PC-9 (cell line): ENCODE measurements around the gene DIP2C. TPM values are rescaled to one million over a fixed set of nuclear protein-coding genes. Genes with fewer than 3 reads are reported as not detected.

Experiments
- BruUV-seq: library from RNA; stranded (reverse); fragments of 400-500 nt; replicated peaks from 2 replicates; lab custom pipeline; 2021; lab: Mats Ljungman, UMichigan
- CTCF ChIA-PET: fragments of 300-600 bp; sonication (Branson Sonifier 250); formaldehyde crosslinking; loops from one replicate; lab custom pipeline; 2022; ENCODE audit warnings: antibody characterized with exemption; lab: Charles Lee
- POLR2A ChIA-PET: fragments of 300-600 bp; sonication (Branson Sonifier 250); formaldehyde crosslinking; loops from one replicate; lab custom pipeline; 2022; ENCODE audit warnings: antibody characterized with exemption; ENCODE audit not compliant: unreplicated experiment; lab: Charles Lee
- DNase-seq, 2 experiments: peaks; one replicate each; pipeline versions ENCODE4 v3.0.0 to v3.0.0-alpha.2; 2015 to 2022; ENCODE audit warnings: mixed read lengths in 1 of 2
- H2AFZ ChIP-seq: fragments of 200-600 bp; sonication (generic); 2 replicates; pipeline ENCODE4 v1.8.1; 2017; ENCODE audit warnings: antibody characterized with exemption
- H3F3A ChIP-seq: fragments of 200-600 bp; sonication (generic); 2 replicates; pipeline ENCODE4 v1.8.1; 2017; ENCODE audit warnings: antibody characterized with exemption, mild to moderate bottlenecking, low read depth; ENCODE audit not compliant: insufficient read depth
- H3K27ac ChIP-seq: fragments of 200-600 bp; sonication (generic); 2 replicates; pipeline ENCODE4 v1.6.1; 2016; ENCODE audit warnings: mixed run types
- H3K27me3 ChIP-seq: fragments of 200-600 bp; sonication (generic); 2 replicates; pipeline ENCODE4 v1.6.1; 2016; ENCODE audit warnings: low read depth, mixed run types; ENCODE audit not compliant: insufficient read depth
- H3K36me3 ChIP-seq: fragments of 200-600 bp; sonication (generic); 2 replicates; pipeline ENCODE4 v1.6.1; 2016; ENCODE audit warnings: low read depth, mixed run types
- H3K4me1 ChIP-seq: fragments of 200-600 bp; sonication (generic); replicated peaks from 2 replicates; pipeline ENCODE4 v1.6.1; 2016; ENCODE audit warnings: mixed run types; ENCODE audit not compliant: insufficient read depth
- H3K4me2 ChIP-seq: fragments of 200-600 bp; sonication (generic); 2 replicates; pipeline ENCODE4 v1.6.1; 2017; ENCODE audit warnings: mixed run types
- H3K4me3 ChIP-seq: fragments of 200-600 bp; sonication (generic); 2 replicates; pipeline ENCODE4 v1.6.1; 2016; ENCODE audit warnings: mixed run types
- H3K79me2 ChIP-seq: fragments of 200-600 bp; sonication (generic); 2 replicates; pipeline ENCODE4 v1.6.1; 2017; ENCODE audit warnings: low read depth, mixed run types
- H3K9me2 ChIP-seq: fragments of 200-600 bp; sonication (generic); 2 replicates; pipeline ENCODE4 v1.8.1; 2017; ENCODE audit warnings: mild to moderate bottlenecking; ENCODE audit not compliant: insufficient read depth
- H3K9me3 ChIP-seq: fragments of 200-600 bp; sonication (generic); 2 replicates; pipeline ENCODE4 v1.8.1; 2016; ENCODE audit warnings: low read depth; ENCODE audit not compliant: insufficient read depth
- H4K20me1 ChIP-seq: fragments of 200-600 bp; sonication (generic); 2 replicates; pipeline ENCODE4 v1.8.1; 2017; ENCODE audit not compliant: insufficient read depth
- EZH2 ChIP-seq: fragments of 200-600 bp; sonication (generic); IDR thresholded peaks from 2 replicates; pipeline ENCODE4 v1.8.0; 2017; ENCODE audit warnings: antibody characterized with exemption, low read depth
- intact Hi-C: fragments of 100-400 bp; cut with micrococcal nuclease; formaldehyde crosslinking; loops from one replicate; pipeline ENCODE4 v1.10.0; 2022; ENCODE audit not compliant: unreplicated experiment
- total RNA-seq: library from RNA; stranded (reverse); gene quantifications from 2 replicates; pipeline ENCODE4 v1.2.3, GENCODE V29; 2021
- TF ChIP-seq, protein P1 (sequence below): fragments of 200-600 bp; sonication (generic); conservative IDR thresholded peaks from 2 replicates; pipeline ENCODE4 v1.6.1; 2017; ENCODE audit warnings: mixed run types, antibody characterized with exemption, mild to moderate bottlenecking, moderate library complexity

Gene DIP2C
- total RNA-seq, 1 experiment from 2014 or later = 0.83 TPM

DNA sequence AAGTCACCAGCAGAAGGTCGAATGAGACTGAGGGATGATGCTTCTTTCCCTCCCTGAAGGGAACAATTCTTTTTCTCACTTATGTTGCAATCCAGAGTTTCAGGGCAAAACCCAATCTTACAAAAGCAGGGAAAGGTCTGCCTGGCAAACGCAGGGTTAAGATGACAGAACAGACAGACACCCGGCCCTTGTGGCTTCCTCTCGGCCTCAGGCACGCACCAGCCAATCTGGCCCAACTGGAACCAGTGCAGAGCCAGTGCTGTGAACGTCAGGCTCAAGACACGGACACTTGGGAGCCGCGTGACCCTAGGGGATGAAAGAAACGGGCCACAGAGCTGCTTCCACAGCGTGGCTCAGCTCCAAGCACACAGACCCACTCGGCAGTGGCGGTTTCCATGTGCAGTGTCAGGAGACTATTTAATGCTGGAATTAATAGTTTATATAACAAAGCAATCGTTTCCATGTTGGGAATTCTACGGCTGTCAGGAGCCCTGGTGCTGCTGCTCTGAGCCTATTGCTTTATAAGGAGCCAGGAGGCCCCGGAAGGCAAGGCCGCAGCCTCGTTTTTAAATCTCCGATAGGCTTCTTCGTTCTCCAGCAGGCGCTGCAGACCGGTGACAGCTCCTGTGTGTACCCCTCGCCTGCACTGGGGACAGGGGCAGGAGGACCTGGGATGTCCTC lies 198.4 kb downstream of the DIP2C start:
- Histone ChIP-seq H3K36me3 (no peaks in the 10 kb centered on the region), H4K20me1 (no peaks in the 10 kb centered on the region), H3K4me2 (no peak overlapping the region), H3K79me2 (no peaks in the 10 kb centered on the region), H3K4me3 (no peak overlapping the region), H3K4me1 (no peaks in the 10 kb centered on the region), H3K9me2 (no peaks in the 10 kb centered on the region), H3K27ac (no peak overlapping the region), H3K27me3 (peaks cover 82% of the 10 kb centered on the region), H2AFZ (no peak overlapping the region), H3F3A (no peaks in the 10 kb centered on the region), H3K9me3 (no peaks in the 10 kb centered on the region)
- no TSS peak for BruUV-seq
- POLR2A ChIA-PET = no interaction called here
- DNase-seq = no peak
- CTCF ChIA-PET = no interaction called here
- intact Hi-C loops = no loop called here
- TF ChIP-seq, protein P1, sequence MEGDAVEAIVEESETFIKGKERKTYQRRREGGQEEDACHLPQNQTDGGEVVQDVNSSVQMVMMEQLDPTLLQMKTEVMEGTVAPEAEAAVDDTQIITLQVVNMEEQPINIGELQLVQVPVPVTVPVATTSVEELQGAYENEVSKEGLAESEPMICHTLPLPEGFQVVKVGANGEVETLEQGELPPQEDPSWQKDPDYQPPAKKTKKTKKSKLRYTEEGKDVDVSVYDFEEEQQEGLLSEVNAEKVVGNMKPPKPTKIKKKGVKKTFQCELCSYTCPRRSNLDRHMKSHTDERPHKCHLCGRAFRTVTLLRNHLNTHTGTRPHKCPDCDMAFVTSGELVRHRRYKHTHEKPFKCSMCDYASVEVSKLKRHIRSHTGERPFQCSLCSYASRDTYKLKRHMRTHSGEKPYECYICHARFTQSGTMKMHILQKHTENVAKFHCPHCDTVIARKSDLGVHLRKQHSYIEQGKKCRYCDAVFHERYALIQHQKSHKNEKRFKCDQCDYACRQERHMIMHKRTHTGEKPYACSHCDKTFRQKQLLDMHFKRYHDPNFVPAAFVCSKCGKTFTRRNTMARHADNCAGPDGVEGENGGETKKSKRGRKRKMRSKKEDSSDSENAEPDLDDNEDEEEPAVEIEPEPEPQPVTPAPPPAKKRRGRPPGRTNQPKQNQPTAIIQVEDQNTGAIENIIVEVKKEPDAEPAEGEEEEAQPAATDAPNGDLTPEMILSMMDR = no peak
- TF ChIP-seq EZH2 = no peak

DNA sequence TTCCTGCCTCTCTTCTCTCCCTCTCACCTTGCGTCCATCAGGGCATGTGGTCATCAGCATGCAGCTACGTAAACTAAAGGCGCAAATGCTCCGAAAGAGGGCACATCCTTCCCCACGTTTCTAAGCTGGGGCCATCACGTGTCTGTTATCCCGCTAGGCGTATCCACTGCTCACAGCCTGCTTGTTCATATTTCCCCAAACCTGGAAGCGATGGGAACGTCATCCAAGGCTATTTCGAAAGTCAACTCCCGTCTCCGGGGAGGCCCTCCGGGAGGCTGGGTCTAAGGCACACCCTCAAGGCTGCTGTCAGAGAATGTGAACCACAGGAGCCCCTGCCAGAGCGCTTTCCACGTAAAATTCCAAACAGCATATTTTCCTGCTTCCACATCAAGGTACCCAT lies 199.2 kb downstream of the DIP2C start:
- no peak for DNase-seq
- Histone ChIP-seq H3K9me2 (no peaks in the 10 kb centered on the region), H2AFZ (no peak overlapping the region), H3K79me2 (no peaks in the 10 kb centered on the region), H4K20me1 (no peaks in the 10 kb centered on the region), H3K27ac (no peak overlapping the region), H3K27me3 (peaks cover 86% of the 10 kb centered on the region), H3K4me3 (no peak overlapping the region), H3F3A (no peaks in the 10 kb centered on the region), H3K36me3 (no peaks in the 10 kb centered on the region), H3K4me2 (no peak overlapping the region), H3K4me1 (no peaks in the 10 kb centered on the region), H3K9me3 (no peaks in the 10 kb centered on the region)
- TF ChIP-seq, protein P1 = no peak
- ChIA-PET POLR2A (no interaction called here), CTCF (no interaction called here)
- intact Hi-C loops = no loop called here
- BruUV-seq = no TSS peak

DNA sequence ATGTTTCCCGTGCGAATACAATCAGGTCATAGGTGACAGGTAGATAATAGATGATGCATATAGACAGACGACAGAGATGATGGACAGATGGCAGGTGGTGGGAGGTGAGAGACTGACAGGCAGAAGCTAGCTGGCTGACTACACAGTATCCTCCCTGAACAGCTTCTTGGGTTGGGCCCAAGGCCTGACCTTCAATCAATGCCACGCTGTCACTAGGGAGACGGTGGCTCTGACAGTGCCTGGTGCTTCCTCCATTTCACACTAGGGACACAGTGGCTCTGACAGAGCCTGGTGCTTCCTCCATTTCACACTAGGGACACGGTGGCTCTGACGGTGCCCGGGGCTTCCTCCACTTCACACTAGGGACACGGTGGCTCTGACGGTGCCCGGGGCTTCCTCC lies 200.1 kb downstream of the DIP2C start:
- Histone ChIP-seq H4K20me1 (no peaks in the 10 kb centered on the region), H3K36me3 (no peaks in the 10 kb centered on the region), H2AFZ (no peak overlapping the region), H3K9me3 (no peaks in the 10 kb centered on the region), H3K79me2 (no peaks in the 10 kb centered on the region), H3K27ac (no peak overlapping the region), H3F3A (no peaks in the 10 kb centered on the region), H3K4me3 (no peak overlapping the region), H3K4me1 (no peaks in the 10 kb centered on the region), H3K4me2 (no peak overlapping the region), H3K9me2 (no peaks in the 10 kb centered on the region), H3K27me3 (peaks cover 86% of the 10 kb centered on the region)
- ChIA-PET CTCF (no interaction called here), POLR2A (no interaction called here)
- intact Hi-C loops = no loop called here
- BruUV-seq = no TSS peak
- TF ChIP-seq EZH2 = no peak
- TF ChIP-seq, protein P1 = no peak
- no peak for DNase-seq
